T follicular helper cell (primary cell): ENCODE results near the gene KIAA1671.
"Not testable (repeated sequence)": the region's sequence is repeated elsewhere in the genome, so short reads cannot be mapped to it uniquely, and the experiment has no call there.

Experiments used
- DNase-seq: peaks from one replicate; pipeline ENCODE4 v3.0.0-alpha.2; 2020; ENCODE audit warnings: low read depth

KIAA1671 gene

GRCh38 chr22:25172153-25172552, 219.6 kb downstream of the KIAA1671 start:
- peak; percentile 3 for DNase-seq

DNA sequence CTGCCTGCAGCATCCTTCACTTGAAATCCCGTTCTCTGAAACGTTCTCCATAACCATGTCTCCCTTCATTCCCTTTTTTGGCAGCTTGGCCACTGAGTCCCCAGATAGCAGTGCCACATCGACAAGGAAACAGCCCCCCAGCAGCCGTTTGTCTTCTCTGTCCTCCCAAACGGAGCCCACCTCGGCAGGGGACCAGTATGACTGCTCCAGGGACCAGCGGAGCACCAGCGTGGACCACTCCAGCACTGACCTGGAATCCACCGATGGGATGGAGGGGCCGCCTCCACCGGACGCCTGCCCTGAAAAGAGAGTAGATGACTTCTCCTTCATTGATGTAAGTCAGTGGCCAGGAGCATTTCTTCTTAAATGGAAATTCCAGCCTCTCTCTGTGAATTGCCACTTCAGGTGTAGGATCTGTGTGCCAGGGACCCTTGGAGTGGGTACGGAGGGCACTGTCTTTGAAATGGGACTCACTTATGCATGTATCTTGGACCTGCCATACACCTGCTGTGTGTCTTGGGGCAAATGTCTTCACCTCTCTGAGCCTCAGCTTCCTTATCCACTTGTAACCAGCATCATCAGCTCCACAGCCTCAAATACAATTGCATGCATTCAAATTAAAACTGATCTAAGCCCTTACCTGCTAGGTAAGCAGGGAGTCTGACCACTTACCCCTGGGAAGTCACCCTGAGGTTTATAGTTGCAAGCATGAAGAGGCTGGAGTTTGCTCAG, 221.8 kb downstream of the KIAA1671 start:
- DNase-seq: no peak

- no peak for DNase-seq
These were observed 222.4 kb downstream of the KIAA1671 start for GRCh38 chr22:25174888-25175411.

- no peak for DNase-seq
These were observed 223.7 kb downstream of the KIAA1671 start for GRCh38 chr22:25176175-25176574.

- DNase-seq: no peak
These were observed 224.3 kb downstream of the KIAA1671 start for GRCh38 chr22:25176799-25177198.

DNA sequence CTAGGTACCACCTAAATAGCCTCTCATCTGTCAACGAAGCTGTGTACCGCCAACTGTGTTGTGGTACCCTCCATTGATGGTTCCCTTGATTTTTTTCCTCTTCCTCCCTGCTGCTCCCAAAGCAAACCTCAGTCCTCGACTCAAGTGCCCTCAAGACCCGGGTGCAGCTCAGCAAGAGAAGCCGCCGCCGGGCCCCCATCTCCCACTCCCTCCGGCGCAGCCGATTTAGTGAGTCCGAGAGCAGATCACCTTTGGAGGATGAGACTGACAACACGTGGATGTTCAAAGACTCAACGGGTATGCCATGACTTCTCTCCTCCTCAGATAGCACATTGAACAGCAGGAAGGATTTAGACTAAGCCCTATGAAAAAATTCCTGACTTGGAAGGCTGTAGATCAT, 224.7 kb downstream of the KIAA1671 start:
- DNase-seq: no peak

- no peak for DNase-seq
These were observed 225.4 kb downstream of the KIAA1671 start for GRCh38 chr22:25177895-25178294.

DNA sequence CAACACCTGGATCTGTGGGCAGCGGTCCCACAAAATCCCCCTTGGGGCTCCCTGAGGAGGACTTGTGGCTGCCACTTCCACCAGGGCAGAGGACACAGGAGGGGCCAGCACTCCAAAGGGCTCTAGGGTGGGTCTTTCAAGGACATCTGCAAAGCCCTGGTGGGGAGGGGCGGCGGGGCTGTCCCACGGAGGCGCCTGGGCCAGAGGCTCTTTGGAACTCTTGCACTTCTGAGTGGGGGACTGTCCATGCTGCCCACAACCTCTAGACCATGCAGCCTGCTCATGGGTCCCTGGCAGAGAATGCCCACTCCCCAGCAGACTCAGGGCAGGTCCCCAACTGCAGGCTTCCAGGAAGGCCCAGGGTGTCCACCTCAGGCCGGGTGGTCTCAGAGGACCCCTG, 225.8 kb downstream of the KIAA1671 start:
- DNase-seq: not testable (repeated sequence)

DNA sequence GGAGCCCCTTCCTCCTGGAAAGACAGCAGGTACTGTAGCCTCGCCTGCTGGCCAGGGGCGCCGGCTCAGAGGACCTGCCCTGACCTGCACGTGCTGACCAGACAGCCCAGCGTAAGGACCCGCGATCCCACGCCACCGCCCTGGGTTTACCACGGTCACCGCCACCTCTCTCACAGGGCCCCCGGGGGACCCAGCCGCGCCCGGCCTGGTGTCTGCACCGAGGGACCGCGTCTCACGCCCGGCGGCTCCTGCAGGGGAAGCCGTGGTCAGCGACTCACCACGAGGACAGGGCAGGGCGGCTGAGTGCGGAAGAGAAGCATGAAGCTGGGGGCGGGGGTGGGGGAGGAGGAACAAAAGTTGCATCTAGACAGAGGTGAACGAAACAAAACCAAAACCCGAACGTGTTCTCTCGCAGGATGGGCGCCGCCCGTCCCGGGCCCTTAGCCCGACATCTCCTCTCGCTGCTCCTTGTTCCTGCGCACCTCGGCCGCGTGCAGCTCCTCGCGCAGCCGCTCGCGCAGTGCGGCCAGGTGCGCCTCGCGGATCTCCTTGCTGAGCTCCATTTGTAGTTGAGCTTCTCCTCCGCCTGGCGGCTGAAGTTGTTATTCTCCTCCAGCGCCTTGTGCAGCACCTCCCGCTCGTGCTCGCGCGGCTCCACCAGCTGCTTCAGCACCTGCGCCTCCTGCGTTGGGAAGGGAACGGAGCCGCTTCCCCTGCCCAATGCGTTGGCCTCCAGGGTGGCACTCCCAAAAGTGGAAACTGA, 226.5 kb downstream of the KIAA1671 start:
- not testable (repeated sequence) for DNase-seq

DNA sequence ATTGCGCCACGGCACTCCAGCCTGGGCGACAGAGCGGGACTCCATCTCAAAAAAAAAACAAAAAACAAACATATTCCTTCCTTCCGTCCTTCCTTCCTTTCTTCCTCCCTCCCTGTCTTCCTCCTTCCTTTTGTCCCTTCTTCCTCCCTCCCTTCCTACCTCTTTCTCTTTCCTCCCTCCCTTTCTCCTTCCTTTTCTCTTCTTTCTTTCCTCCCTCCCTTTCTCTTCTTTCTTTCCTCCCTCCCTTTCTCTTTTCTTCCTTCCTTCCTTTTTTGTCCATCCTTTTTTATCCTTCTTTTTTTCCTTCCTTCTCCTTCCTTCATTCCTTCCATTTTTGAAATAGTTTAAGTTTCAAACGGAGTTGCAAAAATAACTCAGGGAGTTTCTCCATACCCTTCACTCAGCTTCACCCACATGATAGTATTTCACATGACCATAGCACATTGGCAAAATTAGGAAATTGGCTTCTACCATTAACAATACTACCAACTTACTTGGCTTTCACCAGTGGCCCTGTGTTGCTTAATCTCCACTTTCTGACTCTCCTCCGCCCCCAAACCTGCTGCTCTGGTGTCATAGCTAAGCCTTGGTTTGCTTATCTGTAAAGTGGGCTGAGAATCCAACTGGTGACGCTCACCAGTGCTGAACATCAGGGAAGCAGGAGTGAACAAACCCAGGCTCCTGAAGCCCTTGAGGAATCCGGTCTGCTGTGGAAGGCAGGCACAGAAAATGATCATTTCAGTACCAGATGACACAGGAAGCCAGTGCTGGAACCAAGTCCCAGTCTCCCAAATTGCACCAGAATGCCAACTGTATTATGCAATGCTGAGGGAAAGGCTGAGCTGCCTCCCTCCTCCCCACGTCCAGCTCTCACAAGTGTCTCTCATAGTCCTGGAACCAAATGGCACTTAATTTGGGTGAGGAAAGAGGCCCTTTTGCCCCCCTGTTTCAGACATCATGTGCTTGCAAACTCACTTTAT, 229.9 kb downstream of the KIAA1671 start:
- no peak for DNase-seq

DNA sequence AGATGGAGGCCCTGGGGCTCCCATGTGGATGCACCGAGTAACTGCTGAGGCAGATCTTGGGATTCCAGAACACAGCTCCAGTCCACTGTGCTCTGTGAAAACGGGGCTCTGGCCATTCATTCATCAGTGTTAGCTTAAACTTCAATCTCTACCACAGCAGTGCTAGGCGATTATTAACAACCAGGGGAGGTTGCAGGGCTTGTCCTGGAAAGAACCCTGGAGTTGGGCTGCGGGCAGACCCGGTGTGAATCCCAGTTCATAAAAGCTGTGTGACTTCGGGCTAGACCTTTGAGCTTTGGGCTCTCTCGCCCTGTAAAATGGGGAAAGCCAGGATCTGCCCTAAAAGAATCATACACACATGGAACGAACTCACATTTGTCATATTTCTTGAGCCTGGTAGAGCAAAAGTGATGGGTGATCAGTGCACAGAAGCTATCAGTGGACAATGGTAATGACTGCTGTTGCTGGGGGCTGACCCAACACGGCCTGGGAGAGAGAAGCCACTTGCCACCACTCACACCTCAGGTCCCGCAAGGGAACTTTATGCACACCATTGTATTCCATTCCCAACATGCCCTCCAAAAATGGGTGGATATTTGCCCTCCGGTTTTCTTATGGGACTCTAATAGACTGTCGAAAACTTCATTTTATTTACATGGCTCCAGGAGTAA, 231.6 kb downstream of the KIAA1671 start:
- DNase-seq: no peak

DNA sequence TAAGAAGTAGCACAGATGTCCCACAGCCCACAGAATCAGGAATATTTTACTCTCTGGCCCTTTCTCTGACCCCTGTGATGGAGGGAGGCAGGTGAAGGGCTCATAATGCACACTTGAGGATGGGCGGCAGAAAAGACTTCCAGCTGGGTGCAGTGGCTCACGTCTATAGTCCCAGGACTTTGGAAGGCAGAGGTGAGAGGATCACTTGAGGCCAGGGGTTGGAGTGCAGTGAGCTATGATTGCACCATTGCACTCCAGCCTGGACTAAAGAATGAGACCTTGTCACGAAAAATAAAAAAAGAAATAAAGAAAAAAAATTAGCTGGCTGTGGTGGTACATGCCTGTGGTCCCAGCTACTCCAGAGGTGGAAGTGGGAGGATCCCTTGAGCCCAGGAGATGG, 233.6 kb downstream of the KIAA1671 start:
- no peak for DNase-seq

DNA sequence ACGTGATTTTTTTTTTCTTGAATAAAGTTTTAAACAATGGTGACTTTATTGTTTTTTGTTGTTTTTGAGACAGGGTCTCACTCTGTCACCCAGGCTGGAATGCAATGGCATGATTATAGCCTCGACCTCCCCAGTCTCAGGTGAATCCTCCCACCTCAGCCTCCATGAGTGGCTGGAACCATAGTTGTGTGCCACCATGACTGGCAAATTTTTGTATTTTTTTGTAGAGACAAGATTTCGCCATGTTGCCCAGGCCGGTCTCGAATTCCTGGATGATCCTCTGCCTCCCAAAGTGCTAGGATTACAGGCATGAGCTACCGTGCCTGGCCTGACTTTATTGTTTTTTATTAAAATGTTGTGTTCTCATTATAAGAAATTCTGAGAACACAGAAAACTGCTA, 235.0 kb downstream of the KIAA1671 start:
- no peak for DNase-seq

- no peak for DNase-seq
These were observed 239.9 kb downstream of the KIAA1671 start for GRCh38 chr22:25192406-25192805.

DNA sequence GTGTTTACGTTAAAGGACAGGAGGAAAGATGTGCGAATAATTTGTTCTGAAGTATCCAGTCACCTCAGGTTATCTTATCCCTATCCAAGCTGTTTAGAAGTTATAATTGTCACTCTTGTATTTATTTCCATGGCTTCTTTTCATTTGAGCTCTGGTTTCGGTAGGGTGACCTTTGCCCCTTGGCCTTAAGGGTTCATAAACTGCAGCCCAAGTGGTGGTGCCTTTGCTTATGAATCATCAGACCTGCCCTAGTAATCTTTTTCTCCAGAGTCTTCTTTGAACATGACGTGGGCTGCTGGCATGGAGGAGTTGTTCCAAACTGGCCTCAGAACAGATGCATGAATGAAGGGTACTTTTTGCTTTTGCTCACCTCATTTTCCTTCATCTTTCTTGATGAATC, 240.6 kb downstream of the KIAA1671 start:
- DNase-seq: no peak

GRCh38 chr22:25193548-25193947, 241.0 kb downstream of the KIAA1671 start:
- no peak for DNase-seq

DNA sequence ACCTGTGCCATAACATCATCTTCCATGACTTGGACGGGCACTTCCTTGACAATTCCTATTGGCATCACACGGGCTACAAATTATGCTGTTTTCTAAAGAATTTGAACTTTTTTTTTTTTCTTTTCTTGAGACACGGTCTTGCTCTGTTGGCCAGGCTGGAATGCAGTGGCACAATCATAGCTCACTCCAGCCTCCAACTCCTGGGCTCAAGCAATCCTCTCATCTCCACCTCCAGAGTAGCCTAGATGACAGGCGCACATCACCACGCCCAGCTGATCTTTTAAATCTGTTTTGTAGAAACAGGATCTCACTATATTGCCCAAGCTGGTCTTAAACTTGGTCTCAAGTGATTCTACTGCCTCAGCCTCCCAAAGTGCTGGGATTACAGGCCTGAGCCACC, 243.8 kb downstream of the KIAA1671 start:
- DNase-seq: no peak

DNA sequence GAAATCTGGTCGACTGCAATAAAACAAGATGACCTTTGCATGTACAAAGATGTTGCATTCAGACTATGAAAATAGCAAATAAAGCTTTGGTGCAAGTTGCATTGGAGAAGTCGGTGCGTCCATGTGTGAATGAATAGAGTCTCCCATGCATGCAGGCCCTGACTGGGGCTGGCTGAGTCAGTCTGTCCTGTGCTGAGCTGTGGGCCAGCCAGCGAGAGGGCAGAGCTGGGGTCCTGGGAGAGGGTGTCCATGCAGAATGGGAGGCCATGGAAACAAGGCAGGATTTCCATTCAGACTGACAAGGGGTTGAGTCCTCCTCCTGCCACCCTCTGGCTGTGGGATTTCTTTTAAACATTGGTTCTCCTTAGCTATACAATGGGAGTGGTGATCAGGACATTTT, 244.8 kb downstream of the KIAA1671 start:
- DNase-seq: no peak

GRCh38 chr22:25199731-25200520, 247.4 kb downstream of the KIAA1671 start, which contains the start of gene CRYBB3:
CRYBB3 (plus strand) TSS chr22:25199858; CDS start chr22:25201397, 1,539 bp downstream.
- no peak for DNase-seq

DNA sequence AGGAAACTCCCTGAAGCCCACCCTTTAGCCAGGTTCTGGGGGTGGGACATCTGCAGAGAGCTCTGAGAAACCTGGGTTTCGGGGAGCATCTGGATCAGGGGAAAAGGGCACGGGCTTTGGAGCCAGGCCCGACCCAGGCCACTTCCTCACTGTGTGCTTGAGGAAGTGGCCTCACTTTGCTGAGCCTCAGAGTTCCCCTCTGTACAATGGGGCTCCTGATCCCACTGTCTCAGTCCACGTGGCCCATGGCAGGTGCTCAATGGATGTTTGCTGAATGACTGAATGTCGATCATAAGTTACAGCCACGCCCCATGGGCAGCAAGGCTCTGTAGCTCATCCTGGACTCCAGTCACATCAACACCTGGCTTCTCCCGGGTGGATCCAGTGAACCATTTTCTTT, 248.5 kb downstream of the KIAA1671 start:
- DNase-seq: no peak
